K562 (cell line): ENCODE results near the gene MOSPD3. TPM values are rescaled to one million over a fixed set of nuclear protein-coding genes. Genes with fewer than 3 reads are reported as not detected.

Experiments
- BCOR ChIP-seq: fragments of 450-650 bp; IDR thresholded peaks from 2 replicates; pipeline ENCODE4 v1.6.1; 2016
- CREM ChIP-seq: IDR thresholded peaks from 2 replicates; pipeline ENCODE4 v1.6.1; 2014; ENCODE audit warnings: antibody characterized with exemption, low read depth
- ERF ChIP-seq: fragments of 450-650 bp; formaldehyde crosslinking; IDR thresholded peaks from 2 replicates; pipeline ENCODE4 v1.4.0; 2020; ENCODE audit warnings: mild to moderate bottlenecking, mixed read lengths
- KDM5B ChIP-seq: fragments of 200-600 bp; sonication (generic); IDR thresholded peaks from 2 replicates; pipeline ENCODE4 v1.6.1; 2012; ENCODE audit warnings: low read depth, mild to moderate bottlenecking, moderate library complexity, low read length, control low read depth, inconsistent platforms; ENCODE audit not compliant: insufficient replicate concordance
- KLF13 ChIP-seq: fragments of 450-650 bp; IDR thresholded peaks from 2 replicates; pipeline ENCODE4 v1.6.1; 2016; ENCODE audit warnings: missing genetic modification characterization, low read depth, mild to moderate bottlenecking, missing compliant biosample characterization, moderate library complexity, borderline replicate concordance
- MAFK ChIP-seq: IDR thresholded peaks from 2 replicates; pipeline ENCODE4 v1.6.1; 2011; ENCODE audit warnings: low read length, improper control_type of control experiment
- MTA3 ChIP-seq: fragments of 450-650 bp; formaldehyde crosslinking; IDR thresholded peaks from 2 replicates; pipeline ENCODE4 v1.6.1; 2017; ENCODE audit warnings: mild to moderate bottlenecking, borderline replicate concordance
- NFYB ChIP-seq: IDR thresholded peaks from 2 replicates; pipeline ENCODE4 v1.6.1; 2011; ENCODE audit warnings: mild to moderate bottlenecking, moderate library complexity; ENCODE audit not compliant: insufficient read length; ENCODE audit errors: extremely low read depth
- PHF8 ChIP-seq: fragments of 200-600 bp; sonication (generic); IDR thresholded peaks from 2 replicates; pipeline ENCODE4 v1.6.1; 2012; ENCODE audit warnings: mixed run types, mild to moderate bottlenecking, inconsistent platforms, low read length, moderate library complexity, borderline replicate concordance
- PRDM10 ChIP-seq: fragments of 450-650 bp; IDR thresholded peaks from 2 replicates; pipeline ENCODE4 v1.6.1; 2018; ENCODE audit not compliant: partially characterized antibody
- RBFOX2 ChIP-seq: fragments of 200-400 bp; formaldehyde crosslinking; IDR thresholded peaks from 2 replicates; pipeline ENCODE4 v1.6.1; 2017; ENCODE audit warnings: low read depth, mild to moderate bottlenecking, low read length, moderate library complexity
- SIN3A ChIP-seq, 2 experiments: fragments of 150-350 bp in 1 of 2; IDR thresholded peaks; 2 replicates each; pipeline ENCODE4 v1.6.1; 2011 to 2016; ENCODE audit warnings: borderline replicate concordance in 2 of 2, low read depth in 2 of 2, low read length in 2 of 2, mild to moderate bottlenecking in 2 of 2, moderate library complexity in 2 of 2; ENCODE audit not compliant: control insufficient read depth in 1 of 2
- polyA plus RNA-seq, 8 experiments: library from polyadenylated mRNA; depleted of rRNA in 4 of 8; stranded (reverse) in 5 of 8; unstranded in 3 of 8; fragments of >200 nt; fragmentation: Nextera tagmentation in 2 of 8; fragmentation: Illumina TruSeq in 1 of 8; extraction: Ambion mirVana in 2 of 8; extraction: Trizol in 1 of 8; gene quantifications; 2 replicates each; pipeline versions ENCODE4 v1.2.1 to v1.2.3, GENCODE V29; 2011 to 2014; ENCODE audit warnings: inconsistent platforms in 1 of 8, missing spikeins in 1 of 8
- total RNA-seq, 7 experiments: library from RNA; depleted of rRNA in 6 of 7; stranded (reverse); fragments of >200 nt in 6 of 7; fragmentation: Illumina TruSeq in 2 of 7; extraction: Trizol in 2 of 7; gene quantifications; 2 replicates each; pipeline versions ENCODE4 v1.2.1 to v1.2.3, GENCODE V29; 2011 to 2021; ENCODE audit warnings: low replicate concordance in 1 of 7
- TF ChIP-seq, protein P1 (sequence below), 3 experiments: IDR thresholded peaks in 2 of 3; conservative IDR thresholded peaks in 1 of 3; 2 replicates each; pipeline ENCODE4 v1.5.1; 2011 to 2012; ENCODE audit warnings: low read length in 3 of 3, mild to moderate bottlenecking in 3 of 3, control low read depth in 2 of 3, improper control_type of control experiment in 1 of 3, inconsistent platforms in 1 of 3, low read depth in 1 of 3, mixed read lengths in 1 of 3, moderate library complexity in 1 of 3; ENCODE audit not compliant: insufficient read depth in 2 of 3
- TF ChIP-seq, protein P2 (sequence below): fragments of 450-650 bp; formaldehyde crosslinking; IDR thresholded peaks from 2 replicates; pipeline ENCODE4 v1.4.0; 2020; ENCODE audit warnings: mild to moderate bottlenecking
- TF ChIP-seq, protein P3 (sequence below): fragments of 250-450 bp; sonication (Bioruptor Pico); IDR thresholded peaks from 2 replicates; pipeline ENCODE4 v1.8.0; 2022; ENCODE audit warnings: moderate library complexity, mild to moderate bottlenecking, inconsistent platforms
- TF ChIP-seq, protein P4 (sequence below): fragments of 250-450 bp; sonication (Bioruptor Pico); IDR thresholded peaks from 2 replicates; pipeline ENCODE4 v1.5.0; 2020; ENCODE audit warnings: mild to moderate bottlenecking, borderline replicate concordance

The MOSPD3 gene
- total and polyA plus RNA-seq, 9 of the 15 experiments (the other 6 are each of a cell fraction or from before 2014, with no cell fraction given) = 1.4 to 32.1 (median 7.3) TPM

- peak; percentile 54 for TF ChIP-seq PRDM10
- no peak for TF ChIP-seq KLF13 (tag)
- TF ChIP-seq SIN3A (IDR thresholded peaks at IDR 0.05; ENCODE audit: borderline replicate concordance in 2 of 2, control insufficient read depth in 1 of 2, low read depth in 2 of 2, low read length in 2 of 2) = peak in 1 of 2 experiments; percentile 33; a peak in 1 of 4 replicates
- TF ChIP-seq, protein P1, sequence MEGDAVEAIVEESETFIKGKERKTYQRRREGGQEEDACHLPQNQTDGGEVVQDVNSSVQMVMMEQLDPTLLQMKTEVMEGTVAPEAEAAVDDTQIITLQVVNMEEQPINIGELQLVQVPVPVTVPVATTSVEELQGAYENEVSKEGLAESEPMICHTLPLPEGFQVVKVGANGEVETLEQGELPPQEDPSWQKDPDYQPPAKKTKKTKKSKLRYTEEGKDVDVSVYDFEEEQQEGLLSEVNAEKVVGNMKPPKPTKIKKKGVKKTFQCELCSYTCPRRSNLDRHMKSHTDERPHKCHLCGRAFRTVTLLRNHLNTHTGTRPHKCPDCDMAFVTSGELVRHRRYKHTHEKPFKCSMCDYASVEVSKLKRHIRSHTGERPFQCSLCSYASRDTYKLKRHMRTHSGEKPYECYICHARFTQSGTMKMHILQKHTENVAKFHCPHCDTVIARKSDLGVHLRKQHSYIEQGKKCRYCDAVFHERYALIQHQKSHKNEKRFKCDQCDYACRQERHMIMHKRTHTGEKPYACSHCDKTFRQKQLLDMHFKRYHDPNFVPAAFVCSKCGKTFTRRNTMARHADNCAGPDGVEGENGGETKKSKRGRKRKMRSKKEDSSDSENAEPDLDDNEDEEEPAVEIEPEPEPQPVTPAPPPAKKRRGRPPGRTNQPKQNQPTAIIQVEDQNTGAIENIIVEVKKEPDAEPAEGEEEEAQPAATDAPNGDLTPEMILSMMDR (IDR thresholded peaks at IDR 0.05 in 2 of 3, conservative IDR thresholded peaks at IDR 0.05 in 1 of 3; ENCODE audit: insufficient read depth in 2 of 3, low read depth in 1 of 3, low read length in 3 of 3) = peak; percentile 84 to 85 (median 84)
- peak; percentile 64 for TF ChIP-seq RBFOX2
- TF ChIP-seq, protein P2, sequence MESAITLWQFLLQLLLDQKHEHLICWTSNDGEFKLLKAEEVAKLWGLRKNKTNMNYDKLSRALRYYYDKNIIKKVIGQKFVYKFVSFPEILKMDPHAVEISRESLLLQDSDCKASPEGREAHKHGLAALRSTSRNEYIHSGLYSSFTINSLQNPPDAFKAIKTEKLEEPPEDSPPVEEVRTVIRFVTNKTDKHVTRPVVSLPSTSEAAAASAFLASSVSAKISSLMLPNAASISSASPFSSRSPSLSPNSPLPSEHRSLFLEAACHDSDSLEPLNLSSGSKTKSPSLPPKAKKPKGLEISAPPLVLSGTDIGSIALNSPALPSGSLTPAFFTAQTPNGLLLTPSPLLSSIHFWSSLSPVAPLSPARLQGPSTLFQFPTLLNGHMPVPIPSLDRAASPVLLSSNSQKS (CRISPR knock-in tag) = no peak
- no peak for TF ChIP-seq KDM5B
- TF ChIP-seq BCOR = peak; percentile 13; the same call in 1 of the 2 replicates
- TF ChIP-seq ERF (CRISPR knock-in tag) = no peak
- TF ChIP-seq, protein P3, sequence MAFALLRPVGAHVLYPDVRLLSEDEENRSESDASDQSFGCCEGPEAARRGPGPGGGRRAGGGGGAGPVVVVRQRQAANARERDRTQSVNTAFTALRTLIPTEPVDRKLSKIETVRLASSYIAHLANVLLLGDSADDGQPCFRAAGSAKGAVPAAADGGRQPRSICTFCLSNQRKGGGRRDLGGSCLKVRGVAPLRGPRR (CRISPR knock-in tag) = no peak
- TF ChIP-seq, protein P4, sequence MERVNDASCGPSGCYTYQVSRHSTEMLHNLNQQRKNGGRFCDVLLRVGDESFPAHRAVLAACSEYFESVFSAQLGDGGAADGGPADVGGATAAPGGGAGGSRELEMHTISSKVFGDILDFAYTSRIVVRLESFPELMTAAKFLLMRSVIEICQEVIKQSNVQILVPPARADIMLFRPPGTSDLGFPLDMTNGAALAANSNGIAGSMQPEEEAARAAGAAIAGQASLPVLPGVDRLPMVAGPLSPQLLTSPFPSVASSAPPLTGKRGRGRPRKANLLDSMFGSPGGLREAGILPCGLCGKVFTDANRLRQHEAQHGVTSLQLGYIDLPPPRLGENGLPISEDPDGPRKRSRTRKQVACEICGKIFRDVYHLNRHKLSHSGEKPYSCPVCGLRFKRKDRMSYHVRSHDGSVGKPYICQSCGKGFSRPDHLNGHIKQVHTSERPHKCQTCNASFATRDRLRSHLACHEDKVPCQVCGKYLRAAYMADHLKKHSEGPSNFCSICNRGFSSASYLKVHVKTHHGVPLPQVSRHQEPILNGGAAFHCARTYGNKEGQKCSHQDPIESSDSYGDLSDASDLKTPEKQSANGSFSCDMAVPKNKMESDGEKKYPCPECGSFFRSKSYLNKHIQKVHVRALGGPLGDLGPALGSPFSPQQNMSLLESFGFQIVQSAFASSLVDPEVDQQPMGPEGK (CRISPR knock-in tag) = no peak
- TF ChIP-seq MTA3 = 0 out of 2 replicates have a peak, but pooled peaks have one; percentile 31
- TF ChIP-seq MAFK = no peak
- TF ChIP-seq NFYB = no peak
- TF ChIP-seq PHF8 = no peak; the same call in 1 of the 2 replicates
- 0 out of 2 replicates have a peak, but pooled peaks have one; percentile 26 for TF ChIP-seq CREM
These were observed 16.9 kb downstream of the MOSPD3 start (continued) for GRCh38 chr7:100629117-100629716.
